Common myeloid progenitor, CD34-positive (primary cell): ENCODE measurements around the gene MAPK10.

Experiments used
- CTCF ChIA-PET: fragments of 350-600 bp; sonication (Branson Sonifier 250); formaldehyde crosslinking; loops from one replicate; lab custom pipeline; 2021; ENCODE audit warnings: antibody characterized with exemption; lab: Charles Lee
- POLR2A ChIA-PET: fragments of 350-600 bp; sonication (Branson Sonifier 250); formaldehyde crosslinking; loops from one replicate; lab custom pipeline; 2021; ENCODE audit warnings: antibody characterized with exemption; lab: Charles Lee
- DNase-seq, 3 donors: peaks; one replicate each; pipeline versions ENCODE4 v3.0.0 to v3.0.0-alpha.2; 2013
- H3K27ac ChIP-seq, 2 experiments: 1 replicate in 1 of 2; 2 replicates in 1 of 2; pipeline ENCODE4 v1.7.0; 2013; ENCODE audit warnings: inconsistent platforms in 2 of 2, low read length in 2 of 2, mild to moderate bottlenecking in 2 of 2, low read depth in 1 of 2, moderate library complexity in 1 of 2; ENCODE audit not compliant: severe bottlenecking in 2 of 2, insufficient read depth in 1 of 2, poor library complexity in 1 of 2
- H3K27me3 ChIP-seq, 5 experiments: replicated peaks in 2 of 5; 1 replicate in 3 of 5; 2 replicates in 2 of 5; pipeline versions ENCODE4 v1.6.1 to v1.7.0; 2013; ENCODE audit warnings: low read length in 4 of 5, mild to moderate bottlenecking in 2 of 5, moderate library complexity in 2 of 5, inconsistent platforms in 1 of 5; ENCODE audit not compliant: insufficient read depth in 5 of 5, control insufficient read depth in 4 of 5
- H3K36me3 ChIP-seq, 4 experiments: 1 replicate in 2 of 4; 2 replicates in 2 of 4; pipeline versions ENCODE4 v1.6.1 to v1.7.0; 2013; ENCODE audit warnings: low read length in 3 of 4, control low read depth in 1 of 4, mild to moderate bottlenecking in 1 of 4; ENCODE audit not compliant: control insufficient read depth in 4 of 4, insufficient read depth in 4 of 4
- H3K4me1 ChIP-seq, 4 experiments: 1 replicate in 3 of 4; 2 replicates in 1 of 4; pipeline versions ENCODE4 v1.6.1 to v1.7.1; 2013; ENCODE audit warnings: low read length in 3 of 4, mild to moderate bottlenecking in 3 of 4, control low read depth in 1 of 4, inconsistent platforms in 1 of 4, moderate library complexity in 1 of 4; ENCODE audit not compliant: control insufficient read depth in 4 of 4, insufficient read depth in 4 of 4; ENCODE audit errors: control extremely low read depth in 1 of 4
- H3K4me3 ChIP-seq, 7 experiments: 1 replicate in 4 of 7; 2 replicates in 3 of 7; pipeline versions ENCODE4 v1.5.1 to v1.7.0; 2013; ENCODE audit warnings: mild to moderate bottlenecking in 7 of 7, low read length in 6 of 7, moderate library complexity in 6 of 7, inconsistent platforms in 2 of 7, low read depth in 2 of 7, control low read depth in 1 of 7; ENCODE audit not compliant: insufficient read depth in 4 of 7, control insufficient read depth in 1 of 7; ENCODE audit errors: extremely low read depth in 1 of 7
- H3K9me3 ChIP-seq, 5 experiments: 1 replicate in 4 of 5; 2 replicates in 1 of 5; pipeline versions ENCODE4 v1.6.1 to v1.7.1; 2013; ENCODE audit warnings: low read length in 4 of 5, mild to moderate bottlenecking in 2 of 5, inconsistent platforms in 1 of 5, low read depth in 1 of 5, moderate library complexity in 1 of 5; ENCODE audit not compliant: control insufficient read depth in 4 of 5, insufficient read depth in 2 of 5; ENCODE audit errors: control extremely low read depth in 1 of 5
- WGBS: methylation state at CpG from one replicate; pipeline ENCODE4 v1.1.5; 2013; ENCODE audit not compliant: insufficient coverage; 5-methylcytosine and 5-hydroxymethylcytosine counted together

Gene MAPK10

DNA sequence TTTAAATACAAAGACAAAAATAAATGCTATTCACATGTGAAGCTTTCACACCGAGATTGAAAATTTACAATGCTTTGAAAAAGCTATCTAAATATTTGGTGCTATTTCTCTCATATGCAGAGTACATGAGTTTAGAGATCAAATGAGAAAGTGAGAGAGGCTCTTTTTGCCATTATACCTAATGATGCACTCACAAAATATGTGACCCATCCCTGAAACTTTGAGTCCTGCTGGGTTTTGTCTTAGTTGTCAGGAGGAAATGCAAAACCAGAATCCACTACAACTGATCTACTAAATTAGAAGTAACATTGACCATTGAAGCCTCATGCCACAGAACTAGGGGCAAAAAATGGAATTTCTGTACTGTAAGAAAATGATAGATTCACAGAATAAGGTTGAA is 251.7 kb downstream of the MAPK10 start:
- POLR2A ChIA-PET: no interaction called here
- no CpG with 5 or more reads among the region's 1 CpG for WGBS
- H3K36me3 ChIP-seq: no peaks in the 10 kb centered on the region
- no peak overlapping the region for H3K27ac ChIP-seq
- CTCF ChIA-PET: interaction anchor here (1.0 kb wide), 1 partner anchor 22 kb away, joined by 3 read pairs; no protein-coding TSS in a partner anchor
- H3K27me3 ChIP-seq: no peaks in the 10 kb centered on the region
- H3K4me3 ChIP-seq: no peak overlapping the region
- H3K4me1 ChIP-seq: peaks cover 0 to 2% (median 0%) of the 10 kb centered on the region in 4 experiments
- no peak for DNase-seq
- no peaks in the 10 kb centered on the region for H3K9me3 ChIP-seq

DNA sequence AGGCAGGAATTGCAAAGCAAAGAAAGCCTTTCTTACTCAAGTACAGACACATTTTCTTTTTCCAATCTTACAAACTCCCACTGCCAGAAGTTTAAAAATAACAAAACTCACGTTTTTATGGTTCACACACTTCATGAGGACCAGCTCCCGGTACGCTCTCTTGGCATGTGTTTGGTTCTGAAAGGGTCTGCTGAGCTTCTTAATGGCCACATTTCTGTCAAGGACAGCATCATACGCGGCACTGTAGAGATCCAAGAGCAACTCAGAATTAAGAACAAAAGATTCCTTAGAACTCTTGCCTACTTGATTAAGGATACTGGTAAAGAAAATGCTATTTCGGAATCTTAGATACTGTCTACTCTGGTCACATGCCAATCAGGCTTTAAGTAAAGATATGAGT is 252.7 kb downstream of the MAPK10 start:
- Histone ChIP-seq H3K27me3 (no peaks in the 10 kb centered on the region), H3K36me3 (no peaks in the 10 kb centered on the region), H3K4me3 (no peak overlapping the region), H3K27ac (no peak overlapping the region), H3K9me3 (no peaks in the 10 kb centered on the region), H3K4me1 (peaks cover 0 to 4% (median 0%) of the 10 kb centered on the region in 4 experiments)
- no peak for DNase-seq
- CTCF ChIA-PET: interaction anchor here (1.2 kb wide), 1 partner anchor 10 kb away, joined by 4 read pairs; no protein-coding TSS in a partner anchor
- POLR2A ChIA-PET: no interaction called here
- WGBS: 97% methylated on average over 6 of the region's 6 CpGs

DNA sequence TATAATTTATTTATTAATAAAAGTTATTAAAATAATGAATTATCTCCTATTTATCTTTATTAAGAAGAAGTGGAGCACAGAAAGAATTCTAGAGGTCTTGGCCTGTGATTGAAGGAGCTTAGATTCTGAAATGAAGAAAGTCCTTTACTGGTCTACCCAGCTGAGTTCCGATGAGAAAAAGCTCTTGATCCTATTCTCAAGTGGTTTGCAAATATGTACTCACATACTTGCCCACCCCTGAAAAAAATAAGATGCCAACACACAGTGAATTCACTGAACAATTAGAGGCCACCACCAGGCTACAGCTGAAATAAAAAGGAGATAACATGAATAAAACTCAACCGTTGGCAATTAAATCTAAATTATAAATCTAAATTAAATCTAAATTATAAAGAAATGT is 253.4 kb downstream of the MAPK10 start:
- H3K27ac ChIP-seq: no peak overlapping the region
- POLR2A ChIA-PET: no interaction called here
- H3K4me1 ChIP-seq: peaks cover 0 to 8% (median 0%) of the 10 kb centered on the region in 4 experiments
- H3K36me3 ChIP-seq: no peaks in the 10 kb centered on the region
- no peak overlapping the region for H3K4me3 ChIP-seq
- no CpG with 5 or more reads among the region's 2 CpGs for WGBS
- CTCF ChIA-PET: interaction anchor here (1.2 kb wide), 1 partner anchor 11 kb away, joined by 4 read pairs; no protein-coding TSS in a partner anchor
- no peaks in the 10 kb centered on the region for H3K27me3 ChIP-seq
- H3K9me3 ChIP-seq: no peaks in the 10 kb centered on the region
- no peak for DNase-seq

DNA sequence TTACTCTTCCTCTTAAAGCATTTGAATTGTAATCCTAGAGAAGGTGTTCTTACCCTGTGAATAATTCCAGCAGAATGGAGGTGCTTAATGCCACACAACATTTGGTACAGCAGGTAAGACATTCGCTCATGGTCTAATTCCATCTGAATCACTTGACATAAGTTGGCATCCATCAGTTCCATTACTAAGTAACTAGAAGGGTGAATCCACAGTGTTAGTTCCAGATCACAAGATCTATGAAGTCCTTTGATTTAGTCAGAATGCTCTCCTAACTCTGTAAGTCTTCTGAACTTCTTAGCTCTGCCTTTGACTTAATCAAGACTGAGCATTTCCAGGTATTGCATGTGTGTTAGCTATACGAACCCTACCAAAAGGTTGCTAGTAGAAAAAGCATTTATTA is 258.0 kb downstream of the MAPK10 start:
- no peak overlapping the region for H3K27ac ChIP-seq
- WGBS: 100% methylated on average over 1 of the region's 2 CpGs
- H3K27me3 ChIP-seq: no peaks in the 10 kb centered on the region
- H3K36me3 ChIP-seq: no peaks in the 10 kb centered on the region
- no peaks in the 10 kb centered on the region for H3K9me3 ChIP-seq
- peaks cover 0 to 8% (median 0%) of the 10 kb centered on the region in 4 experiments for H3K4me1 ChIP-seq
- DNase-seq: no peak
- H3K4me3 ChIP-seq: no peak overlapping the region
- CTCF ChIA-PET: interaction anchor here (1.0 kb wide), 1 partner anchor 17 kb away, joined by 3 read pairs; no protein-coding TSS in a partner anchor
- POLR2A ChIA-PET: no interaction called here

DNA sequence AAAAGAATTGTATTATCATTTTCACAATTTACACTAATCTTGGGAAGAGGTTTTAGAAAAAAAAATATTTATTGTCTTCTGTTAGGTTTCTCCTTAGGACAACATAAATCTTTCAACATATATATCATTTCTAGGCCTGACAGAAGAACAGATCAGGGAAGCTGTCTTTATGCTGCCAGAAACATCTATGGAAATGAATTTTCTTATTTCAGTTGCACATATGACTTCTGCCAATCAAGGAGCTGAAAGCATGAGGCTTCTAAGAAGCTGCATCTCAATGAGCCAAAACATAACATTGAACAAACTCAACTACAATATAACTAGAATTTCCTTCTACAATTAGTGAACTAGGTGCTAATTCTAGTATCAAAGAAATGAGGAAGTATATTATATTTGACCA is 258.4 kb downstream of the MAPK10 start:
- no peak for DNase-seq
- Histone ChIP-seq H3K27me3 (no peaks in the 10 kb centered on the region), H3K9me3 (no peaks in the 10 kb centered on the region), H3K36me3 (no peaks in the 10 kb centered on the region), H3K4me3 (no peak overlapping the region), H3K27ac (no peak overlapping the region), H3K4me1 (peaks cover 0 to 10% (median 0%) of the 10 kb centered on the region in 4 experiments)
- CTCF ChIA-PET: interaction anchor here (1.0 kb wide), 1 partner anchor 16 kb away, joined by 3 read pairs; no protein-coding TSS in a partner anchor
- POLR2A ChIA-PET: no interaction called here

DNA sequence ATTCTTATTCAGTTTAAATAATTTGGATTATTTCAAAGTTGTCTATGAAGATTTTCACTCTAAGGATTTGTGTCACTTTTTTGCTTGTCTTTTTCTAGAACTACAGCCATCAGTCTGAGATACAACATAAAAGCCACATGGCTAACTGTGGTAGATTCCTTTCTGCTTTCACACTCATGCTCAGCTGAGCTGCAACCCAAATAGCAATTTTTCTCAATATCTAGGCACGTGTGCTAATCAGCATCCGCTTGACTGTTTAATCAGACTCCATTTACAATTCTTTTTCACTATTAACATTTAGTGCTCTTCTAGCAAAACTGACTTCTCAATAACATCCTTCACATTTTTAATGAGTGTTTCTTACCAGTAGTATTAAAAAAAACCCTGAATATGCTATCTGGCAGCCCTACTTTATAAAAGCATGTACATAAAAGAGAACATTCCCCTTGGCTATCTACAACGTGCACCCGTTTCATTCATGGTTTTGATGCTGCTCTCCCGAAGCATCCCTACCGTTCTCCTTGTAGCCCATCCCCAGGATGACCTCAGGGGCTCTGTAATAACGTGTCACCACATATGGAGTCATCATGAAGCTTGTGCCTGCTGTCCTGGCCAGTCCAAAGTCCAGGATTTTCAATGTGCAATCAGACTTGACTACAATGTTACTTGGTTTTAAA is 259.2 kb downstream of the MAPK10 start:
- 100% methylated on average over 7 of the region's 7 CpGs for WGBS
- no peak overlapping the region for H3K4me3 ChIP-seq
- ChIA-PET CTCF (interaction anchor here (1.0 kb wide), 1 partner anchor 16 kb away, joined by 3 read pairs; no protein-coding TSS in a partner anchor), POLR2A (no interaction called here)
- DNase-seq: no peak
- peaks cover 0 to 12% (median 0%) of the 10 kb centered on the region in 4 experiments for H3K4me1 ChIP-seq
- no peaks in the 10 kb centered on the region for H3K9me3 ChIP-seq
- H3K27me3 ChIP-seq: no peaks in the 10 kb centered on the region
- no peaks in the 10 kb centered on the region for H3K36me3 ChIP-seq
- H3K27ac ChIP-seq: no peak overlapping the region

DNA sequence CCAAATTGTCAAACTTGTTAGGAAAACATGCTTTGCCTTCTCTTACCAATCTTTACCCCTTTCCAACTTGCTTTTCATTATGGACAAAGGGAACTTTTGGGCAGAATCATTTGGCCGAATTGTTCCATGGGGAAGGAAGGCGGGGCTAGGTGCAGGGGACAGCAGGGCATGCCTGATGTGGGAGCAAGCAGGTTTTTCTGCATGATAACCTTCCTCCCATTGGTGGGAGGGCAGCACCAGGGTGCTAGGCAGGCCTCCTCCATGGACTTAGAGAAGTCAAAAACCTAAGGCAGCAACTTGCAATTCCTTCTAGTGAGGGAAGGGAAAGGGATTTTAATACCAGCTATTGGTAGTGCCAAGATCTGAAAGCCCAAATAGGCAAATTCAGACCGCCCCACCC is 260.5 kb downstream of the MAPK10 start:
- no peaks in the 10 kb centered on the region for H3K27me3 ChIP-seq
- no peaks in the 10 kb centered on the region for H3K36me3 ChIP-seq
- WGBS: 88% methylated on average over 2 of the region's 3 CpGs
- ChIA-PET POLR2A (no interaction called here), CTCF (no interaction called here)
- no peak overlapping the region for H3K4me3 ChIP-seq
- no peak overlapping the region for H3K27ac ChIP-seq
- peaks cover 0 to 13% (median 0%) of the 10 kb centered on the region in 4 experiments for H3K4me1 ChIP-seq
- no peaks in the 10 kb centered on the region for H3K9me3 ChIP-seq
- DNase-seq: no peak
